HT-29 (cell line): Measurements from ENCODE around the gene ARAP1. TPM values are rescaled to one million over a fixed set of nuclear protein-coding genes. Genes with fewer than 3 reads are reported as not detected.

ENCODE experiments used
- DNase-seq: peaks from one replicate; pipeline ENCODE4 v3.0.0-alpha.2; 2015; ENCODE audit warnings: low spot score
- total RNA-seq: library from RNA; depleted of rRNA; stranded (reverse); fragments of >200 nt; shearing (Covaris generic); gene quantifications from 2 replicates; pipeline ENCODE4 v1.2.3, GENCODE V29; 2014

Gene ARAP1
- total RNA-seq, 1 experiment from 2014 or later: 161 TPM

DNA sequence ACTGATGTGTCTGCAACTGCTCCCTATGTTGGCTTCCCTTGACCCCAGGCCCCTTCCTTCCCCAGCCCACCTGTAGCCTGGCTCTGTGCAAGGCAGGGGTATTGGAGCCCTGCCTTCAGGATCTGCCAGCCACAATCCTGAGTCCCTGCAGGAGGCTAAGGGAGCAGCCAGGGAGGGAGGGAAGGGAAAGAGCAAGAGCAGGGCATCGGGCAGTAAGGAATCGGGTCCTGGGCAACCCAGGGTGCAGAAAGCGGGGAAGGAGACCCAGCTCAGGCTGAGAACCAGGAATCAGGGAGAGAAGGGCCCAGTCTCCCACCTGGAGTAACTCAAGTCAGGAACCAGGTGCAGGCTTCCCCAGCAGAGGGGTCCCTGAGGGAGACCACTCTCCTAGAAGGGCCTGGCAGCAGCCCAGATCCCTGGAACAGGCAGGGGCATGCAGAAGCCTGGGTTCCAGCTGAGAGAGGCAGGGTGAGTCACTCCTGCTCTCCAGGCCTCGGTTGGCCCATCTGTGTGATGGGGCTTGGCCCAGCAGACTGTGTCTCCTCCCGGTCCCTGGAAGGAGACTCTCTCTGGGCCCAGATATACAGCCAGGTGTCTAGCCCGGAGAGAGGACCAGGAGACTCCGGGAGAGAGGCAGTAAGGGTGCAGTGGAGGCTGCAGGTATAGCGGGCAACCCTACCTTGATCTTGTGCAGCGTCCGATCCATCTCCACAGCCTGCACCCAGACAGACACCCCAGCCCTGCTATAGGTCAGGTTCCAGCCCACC, 28.3 kb upstream of the ARAP1 start:
- DNase-seq: no peak

DNA sequence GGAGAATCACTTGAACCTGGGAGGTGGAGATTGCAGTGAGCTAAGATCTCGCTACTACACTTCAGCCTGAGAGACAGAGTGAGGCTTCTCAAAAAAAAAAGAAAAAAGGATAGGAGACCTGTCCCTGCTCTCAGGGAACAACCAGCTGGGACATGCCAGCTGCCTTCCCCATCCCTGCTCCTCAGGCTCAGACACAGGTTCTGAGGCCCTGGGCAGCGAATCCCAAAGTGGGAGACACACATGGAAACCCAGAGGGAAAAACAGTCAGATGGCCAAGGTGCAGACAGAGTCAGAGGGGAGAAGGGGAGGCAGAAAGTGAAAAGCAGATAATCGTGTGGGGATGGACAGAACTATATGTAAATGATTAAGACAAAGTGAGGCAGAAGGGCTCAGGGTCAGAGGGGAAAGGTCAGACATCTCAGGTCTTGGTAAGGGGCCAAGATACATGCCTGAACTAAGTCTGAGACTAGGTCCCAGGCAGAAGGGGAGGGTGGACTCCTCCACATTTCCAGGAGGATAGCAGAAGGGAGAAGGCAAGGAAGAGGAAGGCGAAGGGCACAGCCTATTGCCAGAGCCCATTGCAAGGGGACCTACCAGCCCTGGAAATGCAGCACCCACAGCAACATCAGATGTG, 27.4 kb upstream of the ARAP1 start:
- no peak for DNase-seq

DNA sequence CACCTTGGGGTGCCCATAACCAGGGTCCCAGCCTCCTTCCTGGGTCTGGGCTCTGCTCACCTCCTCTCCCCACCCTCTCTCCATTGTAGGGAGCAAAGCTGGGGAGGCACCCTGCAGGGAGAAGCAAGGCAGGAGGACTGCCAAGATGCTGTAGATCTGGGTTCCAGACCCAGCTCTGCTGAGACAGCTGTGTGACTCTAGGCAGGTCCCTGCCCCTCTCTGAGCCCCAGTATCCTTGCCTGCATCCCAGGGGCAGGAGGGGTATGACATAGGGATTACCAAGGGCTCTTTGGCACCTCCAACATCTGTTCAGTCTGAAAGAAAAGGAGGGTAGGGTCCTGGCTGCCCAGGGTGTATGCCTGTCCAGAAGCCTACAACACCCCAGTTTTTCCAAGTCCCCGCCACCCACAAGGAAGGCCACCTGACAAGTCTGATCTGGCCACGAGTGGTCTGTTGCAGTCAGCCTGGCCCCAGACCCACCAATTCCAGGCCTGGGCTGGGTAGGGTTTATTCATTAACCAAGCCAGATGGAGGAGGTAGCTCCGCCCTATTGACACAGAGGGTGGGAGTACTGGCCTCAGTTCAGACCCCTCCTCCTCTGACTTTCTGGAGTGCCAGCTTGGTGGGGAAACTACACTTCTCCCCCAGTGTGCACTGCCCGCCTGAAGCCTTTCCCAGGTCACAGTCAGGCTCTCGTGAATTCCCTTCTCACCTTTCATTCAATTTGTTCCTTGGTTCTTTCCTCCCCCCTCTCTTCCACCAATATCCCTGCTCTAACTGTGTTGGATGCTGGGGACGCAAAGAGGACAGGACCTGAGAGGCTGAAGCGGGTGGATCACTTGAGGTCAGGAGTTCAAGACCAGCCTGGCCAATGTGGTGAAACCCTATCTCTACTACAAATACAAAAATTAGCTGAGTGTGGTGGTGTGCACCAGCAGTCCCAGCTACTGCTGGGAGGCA, 26.6 kb upstream of the ARAP1 start:
- peak; percentile 69 for DNase-seq

DNA sequence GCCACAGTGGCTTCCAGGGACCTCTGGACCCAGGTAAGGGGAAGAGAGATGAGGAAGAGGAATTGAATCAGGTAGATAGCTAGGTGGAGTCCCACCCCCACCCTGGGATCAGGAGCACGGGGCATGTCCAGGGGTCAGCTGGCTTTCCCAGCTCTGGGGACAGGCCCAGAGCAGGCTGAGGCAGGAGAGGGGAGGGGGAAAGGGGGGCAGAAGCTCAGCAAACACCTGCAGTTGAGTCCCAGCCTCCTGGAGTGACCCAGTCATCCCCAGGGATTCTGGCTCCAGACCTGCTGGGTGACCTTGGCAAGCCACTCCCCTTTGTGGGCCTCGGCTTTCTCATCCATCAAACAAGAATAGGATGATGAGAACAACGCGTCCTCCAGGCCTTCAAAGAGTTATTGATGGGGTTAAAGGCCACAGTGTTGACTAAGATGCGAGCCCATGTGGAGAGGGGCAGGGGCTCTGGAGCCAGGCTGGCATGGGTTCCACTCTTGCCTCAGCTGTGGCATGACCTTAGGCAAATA, 25.6 kb upstream of the ARAP1 start:
- DNase-seq: no peak

DNA sequence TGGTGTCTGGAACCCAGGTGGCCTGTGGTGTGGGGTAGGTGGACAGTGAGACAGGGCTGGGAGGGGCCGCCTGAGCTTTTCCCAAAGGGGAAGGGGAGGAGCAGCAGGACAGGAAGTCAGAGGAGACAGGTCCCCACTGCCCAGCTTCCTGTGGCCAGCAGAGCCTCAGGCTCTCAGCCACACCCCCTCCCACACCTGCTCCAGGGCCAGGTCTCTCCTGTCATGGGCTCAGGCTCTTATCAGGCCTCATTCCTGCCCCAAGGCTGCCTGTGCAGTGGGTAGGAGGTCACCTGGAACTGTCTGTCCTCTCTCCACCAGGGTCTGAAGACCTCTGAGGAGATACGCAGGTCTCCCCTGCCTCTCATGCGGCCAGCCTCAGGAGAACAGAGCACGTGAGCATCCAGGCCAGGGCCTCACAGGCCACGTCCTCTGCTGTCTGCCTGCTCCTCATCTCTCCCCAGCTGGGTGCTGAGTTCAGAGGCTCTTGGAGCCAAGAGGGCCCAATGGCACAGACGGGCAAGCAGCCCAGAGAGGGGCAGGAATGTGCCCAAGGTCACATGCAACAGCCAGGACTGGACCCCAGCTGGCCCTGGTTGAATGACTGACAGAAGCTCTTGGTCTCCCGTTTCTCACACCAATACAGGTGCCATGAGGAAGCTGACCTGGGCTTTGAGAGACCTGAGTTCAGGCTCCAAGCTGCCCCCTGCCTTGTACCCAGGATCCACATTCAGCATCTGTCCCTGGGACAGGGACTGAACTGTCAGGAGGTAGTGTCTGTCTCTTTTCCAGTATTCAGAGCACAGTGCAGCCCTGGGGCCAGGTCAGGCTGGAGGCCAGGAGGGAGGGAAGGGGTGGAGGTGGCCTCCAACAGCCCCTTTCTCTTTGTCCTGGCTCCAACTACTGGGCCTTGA, 24.9 kb upstream of the ARAP1 start:
- no peak for DNase-seq

DNA sequence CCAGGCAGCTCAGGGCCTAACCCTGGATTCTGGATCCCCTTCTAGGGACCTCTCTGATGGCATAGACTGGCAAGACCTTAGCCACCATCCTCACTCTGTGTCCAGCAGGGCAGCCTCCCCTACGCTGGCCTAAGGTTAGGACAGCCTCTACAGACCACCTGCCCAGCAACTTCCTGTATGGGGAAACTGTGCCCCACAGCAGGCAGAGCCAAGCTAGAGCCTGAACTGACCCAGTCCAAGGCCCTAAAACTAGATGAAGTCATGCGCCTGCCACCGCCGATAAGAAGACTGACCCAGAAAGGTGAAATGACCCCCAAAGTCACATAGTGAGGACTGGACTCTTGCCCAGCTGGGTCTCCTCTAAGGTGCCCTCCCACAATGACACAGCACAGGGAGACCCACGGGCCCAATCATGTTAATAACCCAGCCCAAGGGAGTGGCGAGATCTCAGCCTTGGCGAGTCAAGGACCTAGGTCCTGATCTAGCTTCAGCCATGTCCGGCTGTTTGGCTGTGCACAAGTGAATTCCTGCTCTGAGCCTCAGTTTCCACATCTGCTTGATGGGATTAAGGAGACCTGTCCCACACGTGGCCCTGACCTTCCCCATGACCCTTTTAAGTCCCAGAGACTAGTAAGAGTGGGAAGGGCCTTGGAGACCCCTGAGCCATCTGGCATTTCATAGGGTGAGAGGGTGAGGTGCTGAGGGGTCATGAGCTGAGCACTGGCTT, 24.1 kb upstream of the ARAP1 start:
- no peak for DNase-seq

DNA sequence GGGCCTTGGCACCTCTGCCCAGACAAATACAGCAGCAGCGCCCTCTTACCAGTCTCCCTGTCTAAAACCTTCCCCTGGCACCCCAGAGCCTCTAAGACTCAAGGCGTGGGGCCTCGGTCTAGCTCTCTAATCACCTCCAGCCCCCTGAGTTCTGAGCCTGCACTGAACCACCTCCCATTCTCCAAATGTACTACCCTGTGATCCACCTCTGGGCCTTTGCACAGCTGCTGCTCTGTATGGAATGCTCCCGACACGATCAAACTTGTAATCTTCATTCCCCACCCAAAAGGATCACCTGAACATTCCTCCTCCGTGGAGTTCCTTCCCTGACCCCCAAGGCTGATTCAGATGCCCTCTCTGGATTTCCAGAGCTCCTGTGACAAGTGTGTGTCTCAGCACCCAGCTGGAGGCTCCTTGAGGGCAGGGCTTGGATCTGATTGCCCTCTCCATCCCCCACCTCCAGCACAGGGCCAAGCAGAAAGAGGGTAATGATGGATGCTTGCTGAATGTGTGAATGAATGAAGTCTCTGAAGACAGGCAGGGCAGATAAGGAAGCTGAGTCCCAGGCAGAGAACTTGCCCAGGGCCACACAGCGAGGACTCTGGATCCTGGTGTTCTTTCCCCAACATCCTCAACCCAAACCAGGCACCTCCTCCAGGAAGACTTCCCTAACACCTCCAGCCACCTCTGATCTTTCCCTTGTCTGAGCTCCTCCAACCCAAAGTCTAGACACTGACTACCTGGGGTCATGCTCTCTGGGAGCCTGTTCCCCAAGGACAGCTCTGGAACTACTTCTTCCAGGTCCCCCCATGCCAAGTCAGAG, 23.3 kb upstream of the ARAP1 start:
- DNase-seq: no peak

DNA sequence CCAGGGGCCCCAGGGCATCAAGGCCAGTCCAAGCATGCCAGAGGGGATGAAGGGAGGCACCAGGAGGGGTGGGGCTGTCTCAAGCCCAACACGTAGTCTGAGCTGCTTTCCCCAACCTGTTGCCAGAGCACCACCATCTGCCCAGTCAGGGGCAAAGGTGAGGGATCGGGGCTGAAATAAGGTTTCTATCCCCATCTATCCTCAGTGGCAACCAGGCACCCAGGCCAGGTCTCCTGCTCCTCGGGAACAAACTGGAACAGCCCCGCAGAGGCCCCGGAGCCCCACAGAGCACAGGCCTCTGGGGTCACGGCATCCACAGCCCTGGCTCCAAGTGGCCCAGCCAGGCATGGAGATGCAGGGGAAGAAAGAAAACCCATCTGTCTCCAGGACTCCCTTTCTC, 22.3 kb upstream of the ARAP1 start:
- no peak for DNase-seq

DNA sequence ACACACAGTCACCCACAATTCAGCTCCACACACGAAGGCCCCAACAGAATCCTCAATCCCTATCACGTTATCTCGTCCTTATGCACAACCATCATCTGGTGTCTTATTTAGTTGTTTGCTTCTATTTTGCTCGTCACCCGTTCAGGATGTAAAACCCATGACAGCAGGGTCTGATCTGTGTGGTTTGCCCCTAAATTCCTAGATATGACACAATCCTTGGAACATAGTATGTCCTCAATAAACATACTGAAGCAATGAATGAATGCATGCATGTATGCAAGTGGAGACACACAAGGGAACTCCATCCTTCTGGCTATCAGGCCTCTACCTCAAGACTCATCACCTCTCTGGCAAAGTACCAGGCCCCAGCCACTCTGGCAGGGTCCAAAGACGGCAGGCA, 21.5 kb upstream of the ARAP1 start:
- no peak for DNase-seq

DNA sequence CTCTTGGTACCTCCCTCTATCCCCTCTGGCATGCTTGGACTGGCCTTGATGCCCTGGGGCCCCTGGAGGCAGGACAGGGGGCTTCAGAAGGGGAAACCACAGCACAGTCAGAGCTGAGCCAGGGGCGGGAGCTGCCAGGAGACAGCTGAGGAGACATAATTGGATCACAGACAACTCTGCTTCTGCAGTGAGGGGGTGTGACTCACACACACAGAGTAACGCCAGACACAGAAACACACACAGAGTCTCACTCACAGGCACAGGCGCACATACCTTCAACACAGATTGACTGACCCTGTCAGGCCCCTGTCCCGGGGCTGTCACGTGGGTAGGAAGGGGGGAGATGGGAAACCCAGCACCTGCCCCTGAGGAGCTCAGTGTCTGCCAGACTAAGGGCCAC, 21.1 kb upstream of the ARAP1 start:
- DNase-seq: no peak

DNA sequence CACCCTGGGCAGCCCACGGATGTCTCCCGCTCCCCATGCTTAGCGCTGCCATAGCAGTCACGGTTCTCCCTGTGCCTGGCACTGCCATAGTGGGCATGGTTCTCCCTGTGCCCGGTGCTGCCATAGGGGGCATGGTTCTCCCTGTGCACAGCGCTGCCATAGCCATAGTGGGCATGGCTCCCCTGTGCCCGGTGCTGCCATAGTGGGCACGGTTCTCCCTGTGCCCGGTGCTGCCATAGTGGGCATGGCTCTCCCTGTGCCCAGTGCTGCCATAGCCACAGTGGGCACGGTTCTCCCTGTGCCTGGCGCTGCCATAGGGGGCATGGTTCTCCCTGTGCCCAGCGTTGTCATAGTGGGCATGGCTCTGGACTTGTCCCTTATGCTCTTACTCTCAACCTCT, 19.9 kb upstream of the ARAP1 start:
- no peak for DNase-seq

DNA sequence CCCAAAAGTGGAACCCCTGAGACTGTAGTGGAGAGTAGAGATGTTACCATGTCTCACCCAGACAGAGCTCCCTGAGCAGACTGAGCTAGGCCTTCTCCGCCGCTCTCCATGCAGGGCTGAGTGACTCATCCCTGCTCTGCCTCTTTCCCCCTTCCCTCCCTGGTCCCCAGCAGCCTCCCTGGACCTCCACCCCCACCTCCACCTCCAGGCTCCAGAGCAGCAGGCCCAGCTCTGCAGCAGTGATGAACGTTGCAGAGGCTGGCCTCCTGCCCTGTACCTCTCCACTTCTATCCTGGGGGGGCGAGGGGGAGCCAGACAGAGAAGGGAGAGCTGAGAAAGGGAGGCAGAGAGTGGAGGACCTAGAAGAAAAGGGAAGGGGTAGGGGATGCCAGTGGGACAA, 19.3 kb upstream of the ARAP1 start:
- no peak for DNase-seq

DNA sequence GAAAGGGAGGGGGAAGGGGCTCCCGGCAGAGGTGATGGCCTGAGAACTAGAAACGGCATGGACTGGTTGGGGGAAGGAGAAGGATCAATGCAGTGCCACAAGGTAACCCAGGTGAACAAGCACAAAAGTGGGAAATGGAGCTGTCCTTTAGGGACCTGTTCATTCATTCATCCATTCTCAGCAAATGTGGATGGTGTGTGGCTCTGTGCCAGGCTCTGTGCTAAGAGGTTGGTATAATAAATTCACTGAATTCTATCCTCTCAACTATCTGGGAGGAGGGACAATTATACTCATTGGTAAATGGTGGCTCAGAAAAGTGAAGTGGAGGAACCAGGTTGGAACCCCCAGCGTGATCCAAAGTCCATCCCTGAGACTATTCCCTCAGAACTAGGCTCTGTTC, 18.6 kb upstream of the ARAP1 start:
- no peak for DNase-seq

DNA sequence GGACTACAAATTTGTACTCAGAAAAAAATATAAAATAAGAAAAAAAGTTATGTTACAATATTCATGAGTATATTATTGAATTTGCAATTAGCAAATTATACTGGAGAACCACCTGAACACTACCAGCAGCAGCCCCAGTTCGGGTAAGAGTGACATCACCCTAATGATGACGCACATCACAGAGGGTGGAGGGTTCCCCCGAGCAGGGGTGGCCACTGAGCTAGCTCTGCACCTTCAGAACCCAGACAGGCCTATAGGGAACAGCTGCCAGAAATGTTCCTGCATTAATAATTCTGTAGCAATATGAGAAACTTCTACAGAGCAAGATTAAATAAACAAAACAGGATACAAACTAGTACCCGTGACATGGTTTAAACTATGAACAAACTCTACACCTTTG, 17.5 kb upstream of the ARAP1 start:
- DNase-seq: no peak

DNA sequence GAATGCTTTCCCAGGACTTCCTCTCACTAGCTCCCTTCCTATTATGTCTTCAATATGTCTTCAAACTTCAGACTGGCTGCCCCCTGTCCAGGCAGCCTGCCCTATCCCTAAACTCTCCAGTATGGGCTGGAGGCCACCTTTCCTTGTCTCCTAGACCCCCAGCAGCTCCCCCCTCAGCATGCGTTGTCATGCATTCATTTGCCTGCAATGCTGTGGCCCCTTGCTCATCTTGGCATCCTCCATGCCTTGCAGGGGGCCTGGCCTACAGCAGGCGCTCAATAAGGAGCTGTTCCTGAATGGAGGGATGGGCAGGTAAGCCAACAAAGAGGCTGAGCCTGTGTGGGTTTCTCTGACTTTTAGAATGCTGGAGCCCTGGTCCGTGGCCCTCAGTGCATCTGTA, 16.4 kb upstream of the ARAP1 start:
- DNase-seq: no peak

DNA sequence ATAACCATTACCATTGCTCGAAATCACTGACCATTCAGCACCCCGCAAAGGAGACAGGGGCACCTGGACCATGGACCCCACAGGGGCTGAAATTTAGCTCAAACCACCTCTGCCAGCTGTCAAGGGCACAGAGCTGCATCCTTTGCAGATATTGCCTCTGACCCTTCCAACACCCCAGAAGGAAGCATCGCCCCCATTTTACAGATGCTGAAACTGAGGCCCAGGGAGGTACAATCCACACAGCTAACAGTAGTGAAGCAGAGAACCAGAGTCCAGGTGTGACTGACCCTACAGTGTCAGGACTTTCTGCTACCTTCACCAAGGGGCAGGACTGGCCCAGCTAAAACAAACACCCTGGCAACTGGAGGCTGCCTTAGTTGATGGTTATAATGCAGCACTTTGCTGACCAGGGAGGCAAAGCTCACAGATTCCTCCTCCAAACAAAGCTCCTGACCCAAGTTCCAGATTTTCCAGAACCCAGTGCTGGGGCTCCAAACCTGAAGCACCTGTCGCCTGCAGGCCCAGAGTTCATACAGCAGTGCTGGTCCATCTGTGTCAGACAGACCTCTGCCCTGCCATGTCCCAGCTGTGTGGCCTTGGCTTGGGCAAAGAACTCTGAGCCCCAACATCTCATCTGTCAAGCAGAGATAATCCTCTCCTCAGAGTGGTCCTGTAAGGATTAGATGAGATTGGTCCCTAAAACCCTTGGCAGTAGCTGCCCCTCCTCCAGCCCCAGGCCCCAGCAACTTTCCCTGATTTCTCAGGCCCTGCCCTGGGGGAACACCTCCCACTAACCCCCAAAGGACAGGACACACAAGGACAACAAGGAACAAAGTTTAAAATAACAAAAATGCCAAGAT, 15.2 kb upstream of the ARAP1 start:
- DNase-seq: no peak

DNA sequence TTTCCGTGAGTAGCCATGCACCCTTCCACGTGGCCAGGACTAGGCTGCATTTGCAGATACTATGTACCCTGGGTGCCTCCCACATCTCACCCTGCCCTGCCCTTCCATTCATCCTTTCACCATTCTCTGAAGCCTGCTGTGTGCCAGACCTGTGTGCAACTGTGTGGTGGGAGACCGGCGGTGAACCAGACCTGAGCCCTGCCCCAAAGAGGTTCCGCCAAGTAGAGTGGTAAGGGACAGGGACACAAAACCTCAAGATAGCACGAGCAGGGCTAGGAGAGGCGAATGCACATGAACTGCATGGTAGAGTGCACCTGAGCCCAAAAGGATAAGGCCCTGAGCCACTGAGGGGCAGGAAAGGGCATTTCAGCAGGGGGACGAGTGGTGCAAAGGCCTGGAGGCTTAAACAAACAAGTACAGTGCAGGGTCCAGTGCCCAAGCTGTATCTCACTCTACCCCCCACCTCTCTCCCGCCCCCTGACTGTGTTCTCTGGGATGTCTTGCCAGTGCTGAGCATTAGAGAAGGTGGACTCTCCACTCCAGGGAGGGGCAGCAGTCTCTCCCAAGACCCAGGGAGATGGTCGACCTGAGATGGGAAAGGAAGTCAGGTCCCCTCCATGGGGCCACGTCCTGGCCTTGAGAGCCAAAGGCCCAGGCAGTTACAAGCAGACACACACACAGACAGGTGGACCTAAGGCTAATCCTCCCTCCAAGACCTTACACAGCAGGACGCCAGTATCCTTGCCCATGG, 14.1 kb upstream of the ARAP1 start:
- DNase-seq: no peak

DNA sequence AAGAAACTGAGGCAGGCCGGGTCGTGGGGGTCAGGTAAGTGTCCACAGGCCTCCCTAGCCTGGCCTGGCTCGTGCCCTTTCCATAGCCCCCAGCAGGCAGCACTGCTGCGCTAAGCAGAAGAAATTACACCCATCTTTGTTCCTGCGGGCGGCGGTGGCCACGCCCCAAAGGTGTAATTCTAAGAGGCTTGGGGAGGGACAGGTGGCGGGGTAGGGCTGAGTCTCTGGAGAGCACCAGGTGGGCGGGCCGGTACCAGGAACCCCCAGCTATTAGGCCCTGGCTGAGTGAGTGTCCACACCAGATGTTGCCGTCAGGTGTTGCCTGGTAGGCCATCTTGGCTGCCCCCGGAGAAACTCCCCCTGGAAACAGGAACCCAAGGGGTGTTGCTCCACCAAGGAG, 12.3 kb upstream of the ARAP1 start:
- peak; percentile 36 for DNase-seq
